ENCODE results near the gene B3GNT5.

Gene B3GNT5

DNA sequence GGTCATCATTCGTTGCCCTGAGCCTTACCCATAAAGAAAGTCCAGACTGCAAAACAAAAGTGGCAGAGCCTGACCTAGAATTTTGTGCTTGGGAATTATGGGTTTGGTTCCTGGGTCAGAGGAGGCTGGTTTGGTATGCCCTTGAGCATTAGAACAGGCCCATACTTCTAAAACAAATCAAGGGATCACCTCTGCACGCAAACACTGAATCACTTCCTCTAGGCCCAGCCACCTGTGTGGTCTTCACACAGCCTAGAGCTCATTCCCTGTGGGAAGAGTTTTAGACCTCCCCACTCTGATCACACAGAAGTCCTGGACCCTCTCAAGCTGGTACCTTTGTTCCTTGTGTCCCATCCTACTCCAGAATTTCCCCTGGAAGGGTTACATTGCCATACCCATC, 59.4 kb downstream of the B3GNT5 start:
- Histone ChIP-seq H3K27ac (ENCODE audit: low read depth, low read length) (no peak overlapping the region), H3K9me3 (ENCODE audit: control insufficient read depth in 5 of 5, low read length in 5 of 5) (no peaks in the 10 kb centered on the region), H3K27me3 (ENCODE audit: control insufficient read depth in 5 of 5, insufficient read depth in 4 of 5, low read length in 5 of 5) (no peaks in the 10 kb centered on the region), H3K36me3 (ENCODE audit: control insufficient read depth in 5 of 5, insufficient read depth in 5 of 5, low read length in 5 of 5) (no peaks in the 10 kb centered on the region), H3K9ac (ENCODE audit: low read length in 5 of 5) (no peak overlapping the region), H3K4me1 (ENCODE audit: control insufficient read depth in 5 of 5, insufficient read depth in 5 of 5, low read length in 5 of 5) (peaks cover 0 to 22% (median 6%) of the 10 kb centered on the region in 5 donors), H3K4me3 (ENCODE audit: low read depth in 1 of 5, low read length in 5 of 5) (no peak overlapping the region)

DNA sequence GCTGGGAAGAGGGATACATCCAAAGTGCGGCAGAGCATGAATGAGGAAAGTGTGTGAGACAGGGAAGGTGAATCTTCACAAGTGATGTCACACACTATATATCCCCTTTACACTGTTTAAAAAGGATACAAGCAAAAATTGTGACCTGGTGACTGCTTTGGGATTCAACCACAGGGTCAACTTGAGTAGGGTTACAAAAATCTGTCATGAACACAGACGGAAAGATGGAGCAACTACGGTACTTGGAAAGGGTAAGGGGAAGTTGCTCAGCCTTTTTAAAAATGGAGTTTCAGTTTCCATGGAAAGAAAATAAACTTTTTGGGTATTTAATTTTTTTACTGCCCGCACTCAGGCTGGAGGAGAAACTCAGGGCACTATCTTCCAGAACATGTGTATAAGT, 60.3 kb downstream of the B3GNT5 start:
- H3K4me3 ChIP-seq (ENCODE audit: low read depth in 1 of 5, low read length in 5 of 5) = no peak overlapping the region
- no peak overlapping the region for H3K9ac ChIP-seq (ENCODE audit: low read length in 5 of 5)
- H3K27ac ChIP-seq (ENCODE audit: low read depth, low read length) = no peak overlapping the region
- no peaks in the 10 kb centered on the region for H3K9me3 ChIP-seq (ENCODE audit: control insufficient read depth in 5 of 5, low read length in 5 of 5)
- H3K4me1 ChIP-seq (ENCODE audit: control insufficient read depth in 5 of 5, insufficient read depth in 5 of 5, low read length in 5 of 5) = peaks cover 0 to 15% (median 6%) of the 10 kb centered on the region in 5 donors
- H3K27me3 ChIP-seq (ENCODE audit: control insufficient read depth in 5 of 5, insufficient read depth in 4 of 5, low read length in 5 of 5) = no peaks in the 10 kb centered on the region
- H3K36me3 ChIP-seq (ENCODE audit: control insufficient read depth in 5 of 5, insufficient read depth in 5 of 5, low read length in 5 of 5) = no peaks in the 10 kb centered on the region

DNA sequence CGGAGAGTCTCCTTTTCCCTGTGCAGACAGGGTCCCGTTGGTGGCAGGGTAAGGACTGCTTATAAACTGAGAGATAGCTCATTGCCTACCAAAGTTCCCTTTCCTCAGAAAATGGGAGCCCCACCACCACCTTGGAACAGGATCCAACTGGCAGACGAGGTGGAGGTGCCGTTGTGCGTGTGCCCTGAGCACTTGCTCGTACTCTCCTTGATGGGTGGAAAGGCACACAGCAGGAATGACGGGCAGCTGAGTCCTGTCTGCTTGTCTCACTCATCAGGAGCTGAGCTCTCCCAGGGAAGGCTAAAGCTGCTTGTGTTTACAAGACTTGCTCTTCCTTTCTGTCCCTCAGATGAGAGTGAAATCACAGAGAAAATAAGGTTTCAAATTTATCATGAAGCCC, 60.7 kb downstream of the B3GNT5 start:
- no peak overlapping the region for H3K27ac ChIP-seq (ENCODE audit: low read depth, low read length)

DNA sequence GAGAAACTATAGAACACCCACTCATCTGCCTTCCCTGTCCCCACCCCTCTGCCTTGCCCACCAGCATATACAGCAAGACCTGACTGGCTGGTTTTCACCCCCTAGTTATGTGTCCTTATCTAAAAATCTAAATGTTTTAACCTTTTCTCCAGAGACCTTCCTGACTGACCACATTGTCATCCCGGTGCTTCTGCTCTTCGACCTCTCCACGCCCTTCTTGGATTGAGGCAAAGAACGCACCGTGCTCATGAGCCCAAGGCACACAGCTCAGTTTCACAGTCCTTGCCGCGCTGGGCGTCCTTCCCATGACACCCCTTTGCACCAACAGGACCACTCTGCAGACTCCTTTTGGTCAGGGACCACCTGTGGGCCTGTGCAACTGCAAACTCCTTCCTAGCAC, 62.7 kb downstream of the B3GNT5 start:
- Histone ChIP-seq H3K4me1 (ENCODE audit: control insufficient read depth in 5 of 5, insufficient read depth in 5 of 5, low read length in 5 of 5) (peaks cover 0 to 3% (median 0%) of the 10 kb centered on the region in 5 donors), H3K27me3 (ENCODE audit: control insufficient read depth in 5 of 5, insufficient read depth in 4 of 5, low read length in 5 of 5) (no peaks in the 10 kb centered on the region), H3K4me3 (ENCODE audit: low read depth in 1 of 5, low read length in 5 of 5) (no peak overlapping the region), H3K36me3 (ENCODE audit: control insufficient read depth in 5 of 5, insufficient read depth in 5 of 5, low read length in 5 of 5) (no peaks in the 10 kb centered on the region), H3K27ac (ENCODE audit: low read depth, low read length) (no peak overlapping the region), H3K9me3 (ENCODE audit: control insufficient read depth in 5 of 5, low read length in 5 of 5) (no peaks in the 10 kb centered on the region), H3K9ac (ENCODE audit: low read length in 5 of 5) (no peak overlapping the region)

More for the DNA sequence above, 60.7 kb downstream of the B3GNT5 start:
- H3K4me3 ChIP-seq (ENCODE audit: low read depth in 1 of 5, low read length in 5 of 5) = no peak overlapping the region
- H3K36me3 ChIP-seq (ENCODE audit: control insufficient read depth in 5 of 5, insufficient read depth in 5 of 5, low read length in 5 of 5) = no peaks in the 10 kb centered on the region
- H3K27me3 ChIP-seq (ENCODE audit: control insufficient read depth in 5 of 5, insufficient read depth in 4 of 5, low read length in 5 of 5) = no peaks in the 10 kb centered on the region
- peaks cover 0 to 12% (median 6%) of the 10 kb centered on the region in 5 donors for H3K4me1 ChIP-seq (ENCODE audit: control insufficient read depth in 5 of 5, insufficient read depth in 5 of 5, low read length in 5 of 5)
- no peak overlapping the region for H3K9ac ChIP-seq (ENCODE audit: low read length in 5 of 5)
- no peaks in the 10 kb centered on the region for H3K9me3 ChIP-seq (ENCODE audit: control insufficient read depth in 5 of 5, low read length in 5 of 5)

DNA sequence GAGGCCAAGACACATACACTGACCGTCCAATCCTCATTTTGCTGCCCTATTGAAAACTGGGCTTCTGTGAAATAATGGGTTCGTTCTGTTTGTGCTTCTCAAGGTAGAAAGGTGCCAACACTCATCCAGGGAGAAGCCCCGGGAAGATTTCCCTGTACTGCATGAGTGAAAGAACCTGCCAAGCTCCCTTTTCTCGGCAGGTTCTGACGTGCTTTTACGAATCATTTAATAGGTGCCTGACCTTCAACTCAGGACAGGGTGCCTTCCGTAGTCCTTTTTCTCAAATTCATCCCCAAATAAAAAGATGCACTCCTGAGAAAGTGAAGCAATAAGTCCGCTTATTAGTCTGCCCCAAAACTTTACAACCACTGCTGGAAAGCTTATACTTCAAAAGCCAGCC, 64.2 kb downstream of the B3GNT5 start:
- H3K9me3 ChIP-seq (ENCODE audit: control insufficient read depth in 5 of 5, low read length in 5 of 5) = no peaks in the 10 kb centered on the region
- H3K36me3 ChIP-seq (ENCODE audit: control insufficient read depth in 5 of 5, insufficient read depth in 5 of 5, low read length in 5 of 5) = no peaks in the 10 kb centered on the region
- peaks cover 0 to 3% (median 0%) of the 10 kb centered on the region in 5 donors for H3K4me1 ChIP-seq (ENCODE audit: control insufficient read depth in 5 of 5, insufficient read depth in 5 of 5, low read length in 5 of 5)
- no peak overlapping the region for H3K4me3 ChIP-seq (ENCODE audit: low read depth in 1 of 5, low read length in 5 of 5)
- H3K9ac ChIP-seq (ENCODE audit: low read length in 5 of 5) = no peak overlapping the region
- H3K27me3 ChIP-seq (ENCODE audit: control insufficient read depth in 5 of 5, insufficient read depth in 4 of 5, low read length in 5 of 5) = no peaks in the 10 kb centered on the region
- no peak overlapping the region for H3K27ac ChIP-seq (ENCODE audit: low read depth, low read length)

DNA sequence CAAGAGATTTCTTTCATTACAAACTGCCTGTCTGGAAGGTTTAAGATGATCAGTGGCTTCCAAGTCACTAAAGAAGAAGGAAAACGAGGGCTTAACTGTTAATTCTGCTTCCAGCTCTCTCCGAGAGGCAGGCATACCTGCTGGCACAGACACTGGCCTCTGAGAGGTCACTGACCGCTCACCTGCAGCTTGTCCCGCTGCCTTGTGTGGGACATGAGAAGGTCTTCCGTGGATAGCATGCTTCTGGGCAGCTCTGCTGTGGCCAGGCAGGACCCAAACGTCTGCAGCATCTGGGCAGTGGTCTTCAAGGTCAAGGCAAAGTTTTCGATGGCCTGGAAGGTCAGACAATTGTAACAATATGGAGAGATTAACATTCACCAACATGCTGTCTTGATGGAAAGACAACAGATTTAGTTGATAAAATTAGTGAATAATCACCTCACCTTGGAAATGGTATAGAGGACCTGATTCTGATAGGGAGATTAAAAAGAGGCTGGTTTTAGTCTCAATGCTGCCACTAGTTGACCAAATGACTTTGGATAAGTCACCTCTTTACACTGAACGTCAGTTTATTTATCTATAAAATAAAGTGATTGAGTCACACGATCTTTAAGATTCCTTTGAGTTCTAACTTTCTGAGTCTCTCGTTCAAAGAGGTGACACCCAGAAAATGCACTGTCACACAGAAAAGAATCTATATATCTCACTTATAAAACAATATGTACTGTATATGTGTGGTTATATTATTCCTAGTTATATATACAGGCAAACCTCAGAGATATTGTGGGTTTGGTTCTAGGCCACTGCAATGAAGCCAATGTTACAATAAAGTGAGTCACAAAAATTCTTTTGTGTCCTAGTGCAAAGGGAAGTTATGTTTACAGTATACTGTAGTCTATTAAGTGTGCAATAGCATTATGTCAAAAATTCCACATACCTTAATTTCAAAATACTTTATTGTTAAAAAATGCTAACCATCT, 65.1 kb downstream of the B3GNT5 start:
- no peaks in the 10 kb centered on the region for H3K9me3 ChIP-seq (ENCODE audit: control insufficient read depth in 5 of 5, low read length in 5 of 5)
- H3K27ac ChIP-seq (ENCODE audit: low read depth, low read length) = no peak overlapping the region
- H3K9ac ChIP-seq (ENCODE audit: low read length in 5 of 5) = no peak overlapping the region

DNA sequence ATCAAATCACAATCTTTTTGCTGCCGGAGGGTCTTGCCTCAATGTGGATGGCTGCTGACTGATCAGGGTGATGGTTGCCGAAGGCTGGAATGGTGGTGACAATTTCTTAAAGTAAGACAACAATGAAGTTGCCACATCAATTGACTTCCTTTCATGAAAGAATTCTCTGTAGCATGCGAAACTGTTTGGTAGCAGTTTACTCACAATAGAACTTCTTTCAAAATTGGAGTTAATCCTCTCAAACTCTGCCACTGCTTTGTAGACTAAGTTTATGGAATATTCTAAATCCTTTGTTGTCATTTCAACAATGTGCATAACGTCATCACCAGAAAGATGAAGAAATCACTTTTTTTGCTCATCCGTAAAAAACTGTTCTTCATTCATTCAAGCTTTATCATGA, 65.8 kb downstream of the B3GNT5 start:
- H3K36me3 ChIP-seq (ENCODE audit: control insufficient read depth in 5 of 5, insufficient read depth in 5 of 5, low read length in 5 of 5) = no peaks in the 10 kb centered on the region
- H3K9me3 ChIP-seq (ENCODE audit: control insufficient read depth in 5 of 5, low read length in 5 of 5) = no peaks in the 10 kb centered on the region
- no peak overlapping the region for H3K27ac ChIP-seq (ENCODE audit: low read depth, low read length)
- H3K9ac ChIP-seq (ENCODE audit: low read length in 5 of 5) = no peak overlapping the region
- no peak overlapping the region for H3K4me3 ChIP-seq (ENCODE audit: low read depth in 1 of 5, low read length in 5 of 5)
- H3K27me3 ChIP-seq (ENCODE audit: control insufficient read depth in 5 of 5, insufficient read depth in 4 of 5, low read length in 5 of 5) = no peaks in the 10 kb centered on the region
- peaks cover 0 to under 1% (median 0%) of the 10 kb centered on the region in 5 donors for H3K4me1 ChIP-seq (ENCODE audit: control insufficient read depth in 5 of 5, insufficient read depth in 5 of 5, low read length in 5 of 5)

More for the DNA sequence above, 65.1 kb downstream of the B3GNT5 start:
- Histone ChIP-seq H3K4me1 (ENCODE audit: control insufficient read depth in 5 of 5, insufficient read depth in 5 of 5, low read length in 5 of 5) (peaks cover 0 to 3% (median 0%) of the 10 kb centered on the region in 5 donors), H3K36me3 (ENCODE audit: control insufficient read depth in 5 of 5, insufficient read depth in 5 of 5, low read length in 5 of 5) (no peaks in the 10 kb centered on the region), H3K4me3 (ENCODE audit: low read depth in 1 of 5, low read length in 5 of 5) (no peak overlapping the region), H3K27me3 (ENCODE audit: control insufficient read depth in 5 of 5, insufficient read depth in 4 of 5, low read length in 5 of 5) (no peaks in the 10 kb centered on the region)

DNA sequence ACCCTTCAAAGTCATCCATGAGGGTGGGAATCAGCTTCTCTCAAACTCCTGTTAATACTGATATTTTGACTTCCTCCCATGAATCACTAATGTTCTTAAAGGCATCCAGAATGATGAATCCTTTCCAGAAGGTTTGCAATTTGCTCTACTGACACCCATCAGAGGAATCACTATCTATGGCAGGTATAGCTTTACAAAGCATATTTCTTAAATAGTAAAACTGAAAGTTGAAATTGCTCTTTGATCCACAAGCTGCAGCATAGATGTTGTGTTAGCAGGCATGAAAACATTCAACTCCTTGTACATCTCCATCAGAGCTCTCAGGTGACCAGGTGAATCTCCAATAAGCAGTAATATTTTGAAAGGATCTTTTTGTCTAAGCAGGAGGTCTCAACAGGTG, 66.3 kb downstream of the B3GNT5 start:
- Histone ChIP-seq H3K9me3 (ENCODE audit: control insufficient read depth in 5 of 5, low read length in 5 of 5) (no peaks in the 10 kb centered on the region), H3K4me3 (ENCODE audit: low read depth in 1 of 5, low read length in 5 of 5) (no peak overlapping the region), H3K9ac (ENCODE audit: low read length in 5 of 5) (no peak overlapping the region), H3K4me1 (ENCODE audit: control insufficient read depth in 5 of 5, insufficient read depth in 5 of 5, low read length in 5 of 5) (no peaks in the 10 kb centered on the region), H3K27me3 (ENCODE audit: control insufficient read depth in 5 of 5, insufficient read depth in 4 of 5, low read length in 5 of 5) (no peaks in the 10 kb centered on the region), H3K36me3 (ENCODE audit: control insufficient read depth in 5 of 5, insufficient read depth in 5 of 5, low read length in 5 of 5) (no peaks in the 10 kb centered on the region), H3K27ac (ENCODE audit: low read depth, low read length) (no peak overlapping the region)
